Thyroid gland (tissue), 4 donors: Measurements from ENCODE around the gene MRPL4.

Experiments
- CTCF ChIP-seq, 6 experiments: fragments of 200-600 bp in 3 of 6; fragments of 450-650 bp in 3 of 6; sonication (generic) in 3 of 6; IDR thresholded peaks; one replicate each; pipeline ENCODE4 v1.5.1; 2016 to 2019; ENCODE audit warnings: antibody characterized with exemption in 6 of 6, mild to moderate bottlenecking in 2 of 6, inconsistent platforms in 1 of 6, moderate library complexity in 1 of 6
- POLR2A ChIP-seq, 2 donors: fragments of 450-650 bp; IDR thresholded peaks; one replicate each; pipeline ENCODE4 v1.6.1; 2017; ENCODE audit warnings: antibody characterized with exemption in 2 of 2, mild to moderate bottlenecking in 2 of 2, moderate library complexity in 1 of 2

DNA sequence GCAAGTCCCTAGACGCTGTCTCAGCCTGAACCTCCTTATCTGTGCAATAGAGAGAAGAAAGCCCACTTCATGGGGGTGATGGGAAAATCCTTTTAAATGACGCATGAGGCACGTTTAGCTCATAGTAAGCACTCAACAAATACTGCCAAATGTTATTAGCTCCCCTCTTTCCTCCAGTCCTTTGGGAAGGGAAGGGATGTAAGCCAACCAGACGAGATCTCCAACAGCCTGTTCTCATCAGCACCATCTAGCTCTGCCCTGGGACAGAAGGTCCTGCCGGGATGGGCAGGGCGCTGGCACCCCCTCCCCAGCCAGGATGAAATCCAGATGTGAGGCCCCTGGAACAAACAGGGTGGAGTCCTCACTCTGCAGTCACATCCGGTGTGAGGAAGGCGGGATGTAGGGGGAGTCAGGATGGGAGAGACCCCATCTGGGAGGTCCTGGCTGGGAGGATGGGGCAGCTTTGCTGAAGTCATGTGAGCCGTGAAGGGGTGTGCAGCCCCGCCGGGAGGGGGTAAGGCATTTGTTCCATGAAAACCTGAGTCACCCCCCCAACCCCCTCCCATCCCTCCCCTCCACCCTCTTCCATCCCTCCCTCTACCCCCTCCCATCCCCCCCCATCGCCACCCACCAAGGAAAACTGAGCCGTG is 25.5 kb upstream of the MRPL4 start:
- no peak for TF ChIP-seq CTCF (IDR thresholded peaks at IDR 0.05)
- TF ChIP-seq POLR2A (IDR thresholded peaks at IDR 0.05) = no peak
